ENCODE measurements around the gene TSHR.
"Not testable (repeated sequence)": the region's sequence is repeated elsewhere in the genome, so short reads cannot be mapped to it uniquely, and the experiment has no call there.

TSHR gene

GRCh38 chr14:81009346-81009745, 53.9 kb downstream of the TSHR start:
- Histone ChIP-seq H3K4me1 (ENCODE audit: control insufficient read depth, insufficient read depth, low read length, poor library complexity, severe bottlenecking) (no peaks in the 10 kb centered on the region), H3K9me3 (ENCODE audit: control insufficient read depth, low read length) (no peaks in the 10 kb centered on the region), H3K27me3 (replicated peaks; ENCODE audit: control insufficient read depth, insufficient read depth, low read length, poor library complexity, severe bottlenecking) (no peaks in the 10 kb centered on the region), H3K36me3 (ENCODE audit: control insufficient read depth, insufficient read depth, low read length) (no peaks in the 10 kb centered on the region), H3K27ac (ENCODE audit: insufficient read depth, low read length, poor library complexity, severe bottlenecking) (no peak overlapping the region), H3K4me3 (ENCODE audit: insufficient read depth, low read depth, low read length, poor library complexity, severe bottlenecking) (no peak overlapping the region)
- DNase-seq, result no peak

GRCh38 chr14:81018251-81018650, 62.8 kb downstream of the TSHR start:
- H3K4me3 ChIP-seq (ENCODE audit: insufficient read depth, low read depth, low read length, poor library complexity, severe bottlenecking), result no peak overlapping the region
- H3K9me3 ChIP-seq (ENCODE audit: control insufficient read depth, low read length), result no peaks in the 10 kb centered on the region
- no peaks in the 10 kb centered on the region for H3K36me3 ChIP-seq (ENCODE audit: control insufficient read depth, insufficient read depth, low read length)
- no peaks in the 10 kb centered on the region for H3K27me3 ChIP-seq (replicated peaks; ENCODE audit: control insufficient read depth, insufficient read depth, low read length, poor library complexity, severe bottlenecking)
- H3K4me1 ChIP-seq (ENCODE audit: control insufficient read depth, insufficient read depth, low read length, poor library complexity, severe bottlenecking), result no peaks in the 10 kb centered on the region
- DNase-seq, result no peak
- H3K27ac ChIP-seq (ENCODE audit: insufficient read depth, low read length, poor library complexity, severe bottlenecking), result no peak overlapping the region

GRCh38 chr14:81018684-81019083, 63.3 kb downstream of the TSHR start:
- Histone ChIP-seq H3K4me1 (ENCODE audit: control insufficient read depth, insufficient read depth, low read length, poor library complexity, severe bottlenecking) (no peaks in the 10 kb centered on the region), H3K9me3 (ENCODE audit: control insufficient read depth, low read length) (no peaks in the 10 kb centered on the region), H3K27ac (ENCODE audit: insufficient read depth, low read length, poor library complexity, severe bottlenecking) (no peak overlapping the region), H3K27me3 (replicated peaks; ENCODE audit: control insufficient read depth, insufficient read depth, low read length, poor library complexity, severe bottlenecking) (no peaks in the 10 kb centered on the region), H3K36me3 (ENCODE audit: control insufficient read depth, insufficient read depth, low read length) (no peaks in the 10 kb centered on the region), H3K4me3 (ENCODE audit: insufficient read depth, low read depth, low read length, poor library complexity, severe bottlenecking) (no peak overlapping the region)
- DNase-seq, result no peak

- H3K9me3 ChIP-seq (ENCODE audit: control insufficient read depth, low read length); H3K4me3 ChIP-seq (ENCODE audit: insufficient read depth, low read depth, low read length, poor library complexity, severe bottlenecking); H3K27me3 ChIP-seq (replicated peaks; ENCODE audit: control insufficient read depth, insufficient read depth, low read length, poor library complexity, severe bottlenecking); H3K27ac ChIP-seq (ENCODE audit: insufficient read depth, low read length, poor library complexity, severe bottlenecking); H3K4me1 ChIP-seq (ENCODE audit: control insufficient read depth, insufficient read depth, low read length, poor library complexity, severe bottlenecking); H3K36me3 ChIP-seq (ENCODE audit: control insufficient read depth, insufficient read depth, low read length); DNase-seq: not testable (repeated sequence)
Observed at GRCh38 chr14:81019113-81019512, 63.7 kb downstream of the TSHR start.

- no peak overlapping the region for H3K4me3 ChIP-seq (ENCODE audit: insufficient read depth, low read depth, low read length, poor library complexity, severe bottlenecking)
- no peaks in the 10 kb centered on the region for H3K4me1 ChIP-seq (ENCODE audit: control insufficient read depth, insufficient read depth, low read length, poor library complexity, severe bottlenecking)
- H3K36me3 ChIP-seq (ENCODE audit: control insufficient read depth, insufficient read depth, low read length), result no peaks in the 10 kb centered on the region
- no peak overlapping the region for H3K27ac ChIP-seq (ENCODE audit: insufficient read depth, low read length, poor library complexity, severe bottlenecking)
- DNase-seq, result no peak
- no peaks in the 10 kb centered on the region for H3K27me3 ChIP-seq (replicated peaks; ENCODE audit: control insufficient read depth, insufficient read depth, low read length, poor library complexity, severe bottlenecking)
- H3K9me3 ChIP-seq (ENCODE audit: control insufficient read depth, low read length), result no peaks in the 10 kb centered on the region
Observed at GRCh38 chr14:81023095-81023710, 67.8 kb downstream of the TSHR start.

GRCh38 chr14:81028461-81028860, 73.0 kb downstream of the TSHR start:
- H3K9me3 ChIP-seq (ENCODE audit: control insufficient read depth, low read length), result no peaks in the 10 kb centered on the region
- no peak overlapping the region for H3K4me3 ChIP-seq (ENCODE audit: insufficient read depth, low read depth, low read length, poor library complexity, severe bottlenecking)
- no peak for DNase-seq
- H3K36me3 ChIP-seq (ENCODE audit: control insufficient read depth, insufficient read depth, low read length), result no peaks in the 10 kb centered on the region
- no peaks in the 10 kb centered on the region for H3K27me3 ChIP-seq (replicated peaks; ENCODE audit: control insufficient read depth, insufficient read depth, low read length, poor library complexity, severe bottlenecking)
- no peak overlapping the region for H3K27ac ChIP-seq (ENCODE audit: insufficient read depth, low read length, poor library complexity, severe bottlenecking)
- no peaks in the 10 kb centered on the region for H3K4me1 ChIP-seq (ENCODE audit: control insufficient read depth, insufficient read depth, low read length, poor library complexity, severe bottlenecking)

- Histone ChIP-seq H3K4me1 (ENCODE audit: control insufficient read depth, insufficient read depth, low read length, poor library complexity, severe bottlenecking) (no peaks in the 10 kb centered on the region), H3K9me3 (ENCODE audit: control insufficient read depth, low read length) (no peaks in the 10 kb centered on the region), H3K27ac (ENCODE audit: insufficient read depth, low read length, poor library complexity, severe bottlenecking) (no peak overlapping the region), H3K27me3 (replicated peaks; ENCODE audit: control insufficient read depth, insufficient read depth, low read length, poor library complexity, severe bottlenecking) (no peaks in the 10 kb centered on the region), H3K36me3 (ENCODE audit: control insufficient read depth, insufficient read depth, low read length) (no peaks in the 10 kb centered on the region), H3K4me3 (ENCODE audit: insufficient read depth, low read depth, low read length, poor library complexity, severe bottlenecking) (no peak overlapping the region)
- no peak for DNase-seq
Observed at GRCh38 chr14:81031488-81031887, 76.1 kb downstream of the TSHR start.

GRCh38 chr14:81033698-81034240, 78.3 kb downstream of the TSHR start:
- Histone ChIP-seq H3K4me1 (ENCODE audit: control insufficient read depth, insufficient read depth, low read length, poor library complexity, severe bottlenecking) (no peaks in the 10 kb centered on the region), H3K27me3 (replicated peaks; ENCODE audit: control insufficient read depth, insufficient read depth, low read length, poor library complexity, severe bottlenecking) (no peaks in the 10 kb centered on the region), H3K36me3 (ENCODE audit: control insufficient read depth, insufficient read depth, low read length) (no peaks in the 10 kb centered on the region), H3K9me3 (ENCODE audit: control insufficient read depth, low read length) (no peaks in the 10 kb centered on the region), H3K27ac (ENCODE audit: insufficient read depth, low read length, poor library complexity, severe bottlenecking) (no peak overlapping the region), H3K4me3 (ENCODE audit: insufficient read depth, low read depth, low read length, poor library complexity, severe bottlenecking) (no peak overlapping the region)
- DNase-seq, result no peak

- Histone ChIP-seq H3K27ac (ENCODE audit: insufficient read depth, low read length, poor library complexity, severe bottlenecking) (no peak overlapping the region), H3K9me3 (ENCODE audit: control insufficient read depth, low read length) (no peaks in the 10 kb centered on the region), H3K4me3 (ENCODE audit: insufficient read depth, low read depth, low read length, poor library complexity, severe bottlenecking) (no peak overlapping the region), H3K36me3 (ENCODE audit: control insufficient read depth, insufficient read depth, low read length) (no peaks in the 10 kb centered on the region), H3K4me1 (ENCODE audit: control insufficient read depth, insufficient read depth, low read length, poor library complexity, severe bottlenecking) (no peaks in the 10 kb centered on the region), H3K27me3 (replicated peaks; ENCODE audit: control insufficient read depth, insufficient read depth, low read length, poor library complexity, severe bottlenecking) (no peaks in the 10 kb centered on the region)
- DNase-seq, result no peak
Observed at GRCh38 chr14:81042438-81042837, 87.0 kb downstream of the TSHR start.

- DNase-seq, result no peak
- no peaks in the 10 kb centered on the region for H3K36me3 ChIP-seq (ENCODE audit: control insufficient read depth, insufficient read depth, low read length)
- no peak overlapping the region for H3K27ac ChIP-seq (ENCODE audit: insufficient read depth, low read length, poor library complexity, severe bottlenecking)
- no peaks in the 10 kb centered on the region for H3K4me1 ChIP-seq (ENCODE audit: control insufficient read depth, insufficient read depth, low read length, poor library complexity, severe bottlenecking)
- H3K27me3 ChIP-seq (replicated peaks; ENCODE audit: control insufficient read depth, insufficient read depth, low read length, poor library complexity, severe bottlenecking), result no peaks in the 10 kb centered on the region
- H3K4me3 ChIP-seq (ENCODE audit: insufficient read depth, low read depth, low read length, poor library complexity, severe bottlenecking), result no peak overlapping the region
- no peaks in the 10 kb centered on the region for H3K9me3 ChIP-seq (ENCODE audit: control insufficient read depth, low read length)
Observed at GRCh38 chr14:81051547-81051946, 96.1 kb downstream of the TSHR start.
